Measurements from ENCODE around the gene CORO2B. TPM values are rescaled to one million over a fixed set of nuclear protein-coding genes. Genes with fewer than 3 reads are reported as not detected.

The CORO2B gene
- 1 to 10 TPM in 5 of 6 donors, under 1 TPM in 1; 0.79 to 9.0 (median 2.0) TPM for total RNA-seq

GRCh38 chr15:68578980-68579935 lies at the start of gene CORO2B:
CORO2B (plus strand) TSS chr15:68578993; CDS start chr15:68579263, 270 bp downstream.
- peaks cover 8 to 31% (median 18%) of the 10 kb centered on the region in 4 donors for H3K4me1 ChIP-seq
- ATAC-seq (ENCODE audit: low FRiP score in 2 of 2) (peak in 1 of 2 donors; percentile 29), DNase-seq (peak; percentile 30 to 87)
- H3K4me3 ChIP-seq, result peak within 1 kb of the TSS; percentile 62 to 83 (median 67)
- WGBS, 2 donors, result 3 to 5% methylated on average over 12 to 41 of the region's 95 CpGs
- TF ChIP-seq POLR2AphosphoS5 (IDR thresholded peaks at IDR 0.05), result no peak
- no peak for TF ChIP-seq EP300 (IDR thresholded peaks at IDR 0.05)
- no peak for TF ChIP-seq CTCF (IDR thresholded peaks at IDR 0.05)
- TF ChIP-seq POLR2A (IDR thresholded peaks at IDR 0.05), result no peak
- H3K36me3 ChIP-seq, result no peaks in the 10 kb centered on the region
- peak within 1 kb of the TSS; percentile 26 to 90 (median 80) for H3K27ac ChIP-seq
- H3K9me3 ChIP-seq, result no peaks in the 10 kb centered on the region
- peaks cover 0 to 7% (median 3%) of the 10 kb centered on the region in 4 donors for H3K27me3 ChIP-seq

GRCh38 chr15:68531387-68532179 lies 47.2 kb upstream of the CORO2B start:
- TF ChIP-seq EP300 (IDR thresholded peaks at IDR 0.05), result no peak
- no peak for TF ChIP-seq CTCF (IDR thresholded peaks at IDR 0.05)
- TF ChIP-seq POLR2AphosphoS5 (IDR thresholded peaks at IDR 0.05), result no peak
- TF ChIP-seq POLR2A (IDR thresholded peaks at IDR 0.05), result no peak
- WGBS, 2 donors, result 87 to 96% methylated on average over 2 of the region's 2 CpGs
- Histone ChIP-seq H3K9me3 (no peaks in the 10 kb centered on the region), H3K4me1 (peaks cover 0 to 5% (median 0%) of the 10 kb centered on the region in 4 donors), H3K36me3 (no peaks in the 10 kb centered on the region), H3K27ac (no peak overlapping the region), H3K4me3 (no peak overlapping the region), H3K27me3 (no peaks in the 10 kb centered on the region)
- ATAC-seq (ENCODE audit: low FRiP score in 2 of 2) (no peak), DNase-seq (no peak)

GRCh38 chr15:68536331-68537095 lies 42.3 kb upstream of the CORO2B start:
- TF ChIP-seq POLR2AphosphoS5 (IDR thresholded peaks at IDR 0.05) (no peak), CTCF (IDR thresholded peaks at IDR 0.05) (no peak), EP300 (IDR thresholded peaks at IDR 0.05) (no peak), POLR2A (IDR thresholded peaks at IDR 0.05) (no peak)
- no peaks in the 10 kb centered on the region for H3K36me3 ChIP-seq
- DNase-seq (no peak), ATAC-seq (ENCODE audit: low FRiP score in 2 of 2) (peak in 1 of 2 donors; percentile 83)
- no peak overlapping the region for H3K4me3 ChIP-seq
- H3K27ac ChIP-seq, result no peak overlapping the region
- WGBS, 2 donors, result 64 to 68% methylated on average over 4 of the region's 4 CpGs
- H3K27me3 ChIP-seq, result no peaks in the 10 kb centered on the region
- H3K9me3 ChIP-seq, result peaks cover 0 to 6% (median 0%) of the 10 kb centered on the region in 4 donors
- no peaks in the 10 kb centered on the region for H3K4me1 ChIP-seq

GRCh38 chr15:68537097-68537496 lies 41.7 kb upstream of the CORO2B start:
- H3K27me3 ChIP-seq, result no peaks in the 10 kb centered on the region
- H3K4me1 ChIP-seq, result no peaks in the 10 kb centered on the region
- no peaks in the 10 kb centered on the region for H3K36me3 ChIP-seq
- TF ChIP-seq POLR2AphosphoS5 (IDR thresholded peaks at IDR 0.05) (no peak), CTCF (IDR thresholded peaks at IDR 0.05) (no peak), EP300 (IDR thresholded peaks at IDR 0.05) (no peak), POLR2A (IDR thresholded peaks at IDR 0.05) (no peak)
- no peak for ATAC-seq (ENCODE audit: low FRiP score in 2 of 2)
- H3K27ac ChIP-seq, result no peak overlapping the region
- H3K4me3 ChIP-seq, result no peak overlapping the region
- no peak for DNase-seq
- H3K9me3 ChIP-seq, result peaks cover 0 to 6% (median 0%) of the 10 kb centered on the region in 4 donors
